Astrocyte of the spinal cord (primary cell): ENCODE measurements around the gene MACROD2.
A peak's percentile ranks its signal among the peaks of the same experiment; 100 is the strongest.

ENCODE experiments used
- DNase-seq: peaks from one replicate; pipeline ENCODE4 v3.0.0; 2011; ENCODE audit warnings: low read depth, low spot score
- H3K4me3 ChIP-seq: 2 replicates; pipeline ENCODE4 v1.5.1; 2011; ENCODE audit warnings: low read depth, mild to moderate bottlenecking, low read length, moderate library complexity
- CTCF ChIP-seq: IDR thresholded peaks from 2 replicates; pipeline ENCODE4 v1.5.1; 2012; ENCODE audit warnings: low read depth, mild to moderate bottlenecking, low read length, inconsistent platforms
- in situ Hi-C: cut with HindIII; loops from 2 replicates; pipeline ENCODE4 v1.10.0; 2017; ENCODE audit warnings: low sequenced_read_pairs

The MACROD2 gene

GRCh38 chr20:15232243-15232642 lies 1236.9 kb downstream of the MACROD2 start:
- DNase-seq = no peak
- no peak overlapping the region for H3K4me3 ChIP-seq
- no peak for TF ChIP-seq CTCF
- in situ Hi-C loops = no loop called here

GRCh38 chr20:15235471-15236198 lies 1240.3 kb downstream of the MACROD2 start:
- TF ChIP-seq CTCF = no peak
- no peak for DNase-seq
- in situ Hi-C loops = no loop called here
- no peak overlapping the region for H3K4me3 ChIP-seq

GRCh38 chr20:15236812-15237211 lies 1241.5 kb downstream of the MACROD2 start:
- peak; percentile 23 for DNase-seq
- no peak overlapping the region for H3K4me3 ChIP-seq
- in situ Hi-C loops = no loop called here
- TF ChIP-seq CTCF = peak; percentile 61

- no peak overlapping the region for H3K4me3 ChIP-seq
- DNase-seq = no peak
- TF ChIP-seq CTCF = no peak
- in situ Hi-C loops = no loop called here
Observed at GRCh38 chr20:15239542-15240206, 1244.4 kb downstream of the MACROD2 start.

- peak; percentile 47 for DNase-seq
- TF ChIP-seq CTCF = no peak
- no peak overlapping the region for H3K4me3 ChIP-seq
- in situ Hi-C loops = no loop called here
Observed at GRCh38 chr20:15240801-15241200, 1245.5 kb downstream of the MACROD2 start.

- TF ChIP-seq CTCF = no peak
- DNase-seq = peak; percentile 40
- in situ Hi-C loops = no loop called here
- H3K4me3 ChIP-seq = no peak overlapping the region
Observed at GRCh38 chr20:15241681-15242080, 1246.4 kb downstream of the MACROD2 start.
